ENCODE measurements around the gene MGRN1.

GRCh38 chr16:4599545-4599944 lies 25.1 kb upstream of the MGRN1 start:
- TF ChIP-seq EZH2phosphoT487 (IDR thresholded peaks at IDR 0.05; ENCODE audit: insufficient read depth, low read depth), result no peak
- no peak for TF ChIP-seq EZH2 (IDR thresholded peaks at IDR 0.05; ENCODE audit: insufficient read depth, poor library complexity, severe bottlenecking)

Measured in GM23248 (cell line).